ENCODE results near the gene NEGR1. TPM values are rescaled to one million over a fixed set of nuclear protein-coding genes. Genes with fewer than 3 reads are reported as not detected.
"Not testable (repeated sequence)": the region's sequence is repeated elsewhere in the genome, so short reads cannot be mapped to it uniquely, and the experiment has no call there.

NEGR1 gene
- total RNA-seq, 1 experiment from 2014 or later = 3.0 TPM

GRCh38 chr1:71944006-71944405 is 338.3 kb downstream of the NEGR1 start:
- DNase-seq (ENCODE audit: low spot score) = no peak

- DNase-seq (ENCODE audit: low spot score) = no peak
Observed at GRCh38 chr1:71940261-71940660, 342.1 kb downstream of the NEGR1 start.

- no peak for DNase-seq (ENCODE audit: low spot score)
Observed at GRCh38 chr1:71930511-71930910, 351.8 kb downstream of the NEGR1 start.

- DNase-seq (ENCODE audit: low spot score) = no peak
Observed at GRCh38 chr1:71921935-71922559, 360.3 kb downstream of the NEGR1 start.

DNA sequence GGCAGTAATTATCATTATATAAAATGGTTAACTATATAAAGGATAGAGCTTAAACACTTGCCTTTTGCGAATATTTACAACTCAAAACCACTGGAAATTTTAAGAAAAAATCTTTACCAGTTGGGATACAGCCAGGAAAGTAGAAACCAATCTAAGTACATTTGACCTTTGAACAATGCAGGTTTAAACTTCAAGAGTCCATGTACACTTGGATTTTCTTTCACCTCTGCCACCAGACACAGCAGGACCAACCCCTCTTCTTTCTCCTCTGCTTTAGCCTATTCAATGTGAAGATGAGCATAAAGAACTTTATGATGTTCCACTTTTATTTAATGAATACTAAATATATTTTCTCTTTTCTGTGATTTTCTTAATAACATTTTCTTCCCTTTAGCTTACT is 361.1 kb downstream of the NEGR1 start:
- no peak for DNase-seq (ENCODE audit: low spot score)

DNA sequence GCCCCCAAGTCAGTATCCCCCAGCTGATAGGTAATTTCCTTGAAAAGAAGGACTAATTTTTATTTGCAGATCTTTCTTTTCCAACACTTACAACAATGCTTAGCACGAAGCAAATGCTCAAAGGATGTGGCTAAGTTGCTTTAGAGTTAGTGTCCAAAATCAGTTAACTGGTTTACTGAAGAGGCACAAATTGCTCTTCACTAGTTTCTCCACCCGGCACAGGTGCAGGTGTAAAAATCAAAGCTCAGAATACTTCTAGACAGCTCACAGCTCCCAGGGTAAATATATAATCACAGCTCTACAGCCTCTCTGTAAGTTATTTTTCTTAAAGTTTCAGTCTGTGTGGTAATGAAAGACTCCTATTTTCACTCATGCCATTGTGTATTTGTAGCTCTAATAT is 361.8 kb downstream of the NEGR1 start:
- no peak for DNase-seq (ENCODE audit: low spot score)

- DNase-seq (ENCODE audit: low spot score) = no peak
Observed at GRCh38 chr1:71919811-71920509, 362.4 kb downstream of the NEGR1 start.

- DNase-seq (ENCODE audit: low spot score) = no peak
Observed at GRCh38 chr1:71918630-71919029, 363.7 kb downstream of the NEGR1 start.

- no peak for DNase-seq (ENCODE audit: low spot score)
Observed at GRCh38 chr1:71916894-71917293, 365.4 kb downstream of the NEGR1 start.

- no peak for DNase-seq (ENCODE audit: low spot score)
Observed at GRCh38 chr1:71914626-71915025, 367.7 kb downstream of the NEGR1 start.

- no peak for DNase-seq (ENCODE audit: low spot score)
Observed at GRCh38 chr1:71908871-71909390, 373.4 kb downstream of the NEGR1 start.

DNA sequence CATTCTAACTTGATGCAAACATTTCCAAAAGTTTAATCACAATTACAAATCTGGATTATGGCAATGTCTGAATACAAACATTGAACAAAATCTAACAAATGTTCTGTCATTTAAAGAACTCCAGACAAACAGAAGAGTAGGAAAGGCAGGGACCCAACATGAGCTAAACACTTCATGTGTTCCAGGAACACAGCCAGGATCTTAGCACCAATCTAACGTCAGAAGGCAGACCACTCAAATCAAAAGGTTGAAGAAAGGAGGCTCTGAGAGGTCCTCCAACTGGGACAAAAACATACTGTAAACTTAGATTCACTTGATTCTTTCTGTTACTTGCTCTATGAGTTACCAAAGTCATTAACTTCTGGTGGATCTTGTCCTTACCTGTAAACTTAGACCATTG is 374.0 kb downstream of the NEGR1 start:
- DNase-seq (ENCODE audit: low spot score) = no peak

GRCh38 chr1:71899881-71900280 is 382.5 kb downstream of the NEGR1 start:
- DNase-seq (ENCODE audit: low spot score) = no peak

- DNase-seq (ENCODE audit: low spot score) = not testable (repeated sequence)
Observed at GRCh38 chr1:71888166-71888565, 394.2 kb downstream of the NEGR1 start.

GRCh38 chr1:71885171-71885570 is 397.2 kb downstream of the NEGR1 start:
- no peak for DNase-seq (ENCODE audit: low spot score)

DNA sequence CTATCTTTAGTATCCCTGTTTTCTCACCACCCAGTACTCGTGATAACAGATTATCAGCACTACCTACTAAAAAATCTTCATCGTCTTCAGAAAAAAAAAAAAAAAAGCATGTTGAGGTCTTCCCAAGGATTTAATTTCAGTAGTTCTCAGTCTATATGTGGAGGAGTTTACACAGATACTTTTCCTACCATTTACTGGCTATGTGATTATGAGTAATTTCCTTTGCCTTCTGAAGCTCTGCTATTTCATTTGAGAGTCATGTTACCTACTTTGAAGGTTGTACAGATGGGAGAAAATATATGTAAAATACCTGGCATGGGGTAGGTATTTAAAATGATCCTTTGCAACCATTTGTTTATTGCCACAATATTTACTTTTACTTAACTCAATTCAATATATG is 399.7 kb downstream of the NEGR1 start:
- no peak for DNase-seq (ENCODE audit: low spot score)

DNA sequence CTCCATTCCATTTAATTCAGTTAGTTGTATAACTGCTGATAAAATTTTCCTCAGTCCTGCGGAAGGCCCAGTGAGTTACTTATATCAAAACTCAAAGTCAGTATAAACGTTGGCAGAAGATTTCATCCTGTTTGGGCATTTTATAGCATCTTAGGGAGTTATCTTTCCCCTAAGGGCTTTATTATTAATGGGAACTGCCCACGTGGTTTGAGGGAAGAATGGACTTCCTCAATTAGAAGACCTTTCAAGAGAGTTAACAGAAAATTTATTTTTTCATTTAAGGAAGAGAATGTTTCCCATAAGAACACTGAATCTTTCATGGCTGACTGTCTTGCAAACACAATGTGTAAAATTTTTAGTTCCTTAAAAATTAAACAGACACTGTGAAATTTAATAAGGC is 400.1 kb downstream of the NEGR1 start:
- no peak for DNase-seq (ENCODE audit: low spot score)

DNA sequence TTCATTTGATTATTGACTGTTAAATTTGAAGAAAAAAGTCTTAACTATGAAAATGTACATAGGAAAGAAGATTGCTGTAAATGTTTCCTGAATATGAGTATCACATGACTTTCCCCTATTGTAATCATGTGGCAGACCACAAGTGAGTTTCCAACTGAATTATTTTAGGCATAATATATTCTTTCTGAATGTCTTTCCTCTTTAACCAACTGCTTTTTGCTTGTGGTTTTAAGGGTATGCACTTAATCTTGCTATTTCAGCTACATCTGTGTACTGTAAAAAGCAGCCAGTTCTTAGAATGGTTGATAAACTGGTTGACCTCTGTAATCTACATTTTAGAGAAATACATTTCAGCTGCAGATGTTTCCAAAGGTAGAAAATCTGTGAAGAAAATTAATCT is 400.7 kb downstream of the NEGR1 start:
- peak; percentile 39 for DNase-seq (ENCODE audit: low spot score)

DNA sequence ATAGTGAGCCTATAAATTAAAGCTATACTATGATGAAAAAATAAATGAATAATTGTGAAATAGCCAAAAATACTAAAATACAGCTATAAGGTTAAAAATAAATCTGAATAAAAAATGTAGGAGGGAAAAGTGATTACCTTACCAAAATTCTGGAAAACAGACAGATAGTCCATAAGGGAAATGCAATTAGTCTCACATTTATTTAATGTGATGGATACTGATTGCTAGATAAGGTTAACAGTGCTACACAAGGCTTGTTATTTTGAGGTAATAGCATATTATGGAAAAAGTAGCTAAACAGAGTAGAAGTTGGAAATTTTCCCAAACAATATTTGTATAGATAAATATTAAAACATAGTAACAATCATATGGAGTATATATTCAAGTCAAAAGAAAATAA is 413.0 kb downstream of the NEGR1 start:
- DNase-seq (ENCODE audit: low spot score) = no peak

- no peak for DNase-seq (ENCODE audit: low spot score)
Observed at GRCh38 chr1:71862756-71863155, 419.6 kb downstream of the NEGR1 start.

- peak; percentile 29 for DNase-seq (ENCODE audit: low spot score)
Observed at GRCh38 chr1:71861022-71861421, 421.3 kb downstream of the NEGR1 start.

DNA sequence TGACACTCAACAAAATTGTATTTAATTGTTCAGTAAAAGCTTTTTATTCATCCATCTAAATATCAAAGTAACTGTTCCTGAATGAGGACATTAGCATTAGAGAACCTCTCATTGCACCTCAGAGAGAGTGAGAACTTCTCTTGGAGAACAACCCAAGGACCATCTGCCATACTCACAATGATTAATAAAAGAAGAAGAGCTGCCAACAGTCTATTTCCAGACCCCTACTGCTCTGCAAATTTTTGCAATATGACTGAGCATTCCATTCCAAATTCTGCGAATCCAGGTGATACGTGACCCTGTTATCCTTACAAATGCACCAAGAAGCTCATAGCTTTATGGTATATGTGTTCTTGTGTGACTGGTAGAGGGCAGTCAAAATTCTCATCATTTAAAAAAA is 422.5 kb downstream of the NEGR1 start:
- no peak for DNase-seq (ENCODE audit: low spot score)

- no peak for DNase-seq (ENCODE audit: low spot score)
Observed at GRCh38 chr1:71857862-71858261, 424.5 kb downstream of the NEGR1 start.

DNA sequence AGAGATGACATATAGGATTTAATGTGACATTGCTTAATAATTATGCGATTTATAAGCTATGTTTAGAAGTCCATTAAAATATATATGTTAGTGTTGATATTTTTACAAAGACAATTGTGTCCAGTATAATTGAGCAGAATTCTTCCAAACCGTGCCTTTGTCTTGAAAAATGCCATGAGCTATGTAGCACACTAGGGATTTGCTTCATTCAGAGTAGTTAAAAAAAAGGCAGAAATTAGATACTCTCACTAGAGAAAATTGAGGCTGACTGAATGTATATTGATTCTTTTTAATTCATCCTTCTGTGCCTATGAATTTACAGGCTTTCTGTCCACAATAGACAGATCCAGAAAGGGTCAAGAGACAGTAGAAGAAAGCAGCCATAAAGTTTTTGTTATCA is 429.0 kb downstream of the NEGR1 start:
- no peak for DNase-seq (ENCODE audit: low spot score)
